ENCODE data around the gene ITGB2. TPM values are rescaled to one million over a fixed set of nuclear protein-coding genes. Genes with fewer than 3 reads are reported as not detected.

Gene ITGB2
- polyA plus RNA-seq, 1 of the 3 experiments (the other 2 are of a cell fraction): 0.77 TPM

GRCh38 chr21:44899768-44900558 lies 20.7 kb downstream of the ITGB2 start:
- Histone ChIP-seq H3K4me2 (no peak overlapping the region), H3K27ac (ENCODE audit: low read depth in 2 of 2, low read length in 1 of 2) (no peak overlapping the region), H3K79me2 (ENCODE audit: insufficient read depth) (no peaks in the 10 kb centered on the region), H3K36me3 (replicated peaks in 1 of 2; ENCODE audit: control insufficient read depth in 1 of 2, insufficient read depth in 2 of 2, low read length in 1 of 2) (no peaks in the 10 kb centered on the region), H3K27me3 (ENCODE audit: insufficient read depth) (peaks cover 8% of the 10 kb centered on the region; the same call in 1 of the 2 replicates), H3K9me3 (no peaks in the 10 kb centered on the region), H4K20me1 (ENCODE audit: insufficient read depth) (no peaks in the 10 kb centered on the region), H3K4me3 (ENCODE audit: low read depth in 2 of 2, low read length in 1 of 2) (no peak overlapping the region), H3K4me1 (ENCODE audit: control insufficient read depth in 1 of 2, insufficient read depth in 2 of 2, low read depth in 1 of 2, low read length in 1 of 2) (no peaks in the 10 kb centered on the region), H3K9ac (no peak overlapping the region), H3F3A (replicated peaks; ENCODE audit: insufficient read depth) (peaks cover 7% of the 10 kb centered on the region), H2AFZ (ENCODE audit: low read depth) (no peak overlapping the region), H3K9me2 (no peaks in the 10 kb centered on the region)
- CTCF ChIA-PET: no interaction called here
- TF ChIP-seq FOXM1 (IDR thresholded peaks at IDR 0.05; ENCODE audit: low read depth) (no peak), TAF1 (IDR thresholded peaks at IDR 0.05; ENCODE audit: borderline replicate concordance, low read depth, low read length) (no peak), POLR2AphosphoS5 (IDR thresholded peaks at IDR 0.05; ENCODE audit: low read depth, low read length) (no peak), MEF2A (IDR thresholded peaks at IDR 0.05; ENCODE audit: borderline replicate concordance, low read depth) (no peak), CTCF (IDR thresholded peaks at IDR 0.05) (no peak), TEAD4 (IDR thresholded peaks at IDR 0.05; ENCODE audit: borderline replicate concordance, insufficient read depth) (no peak), USF1 (IDR thresholded peaks at IDR 0.05; ENCODE audit: borderline replicate concordance, low read depth) (no peak), RAD21 (IDR thresholded peaks at IDR 0.05; ENCODE audit: low read length) (no peak), YY1 (IDR thresholded peaks at IDR 0.05; ENCODE audit: low read depth) (no peak), CHD2 (IDR thresholded peaks at IDR 0.05; ENCODE audit: low read length, partially characterized antibody) (no peak), GATA2 (CRISPR knock-in tag; IDR thresholded peaks at IDR 0.05) (no peak)
- TF ChIP-seq, protein P1, sequence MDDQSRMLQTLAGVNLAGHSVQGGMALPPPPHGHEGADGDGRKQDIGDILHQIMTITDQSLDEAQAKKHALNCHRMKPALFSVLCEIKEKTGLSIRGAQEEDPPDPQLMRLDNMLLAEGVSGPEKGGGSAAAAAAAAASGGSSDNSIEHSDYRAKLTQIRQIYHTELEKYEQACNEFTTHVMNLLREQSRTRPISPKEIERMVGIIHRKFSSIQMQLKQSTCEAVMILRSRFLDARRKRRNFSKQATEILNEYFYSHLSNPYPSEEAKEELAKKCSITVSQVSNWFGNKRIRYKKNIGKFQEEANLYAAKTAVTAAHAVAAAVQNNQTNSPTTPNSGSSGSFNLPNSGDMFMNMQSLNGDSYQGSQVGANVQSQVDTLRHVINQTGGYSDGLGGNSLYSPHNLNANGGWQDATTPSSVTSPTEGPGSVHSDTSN (IDR thresholded peaks at IDR 0.05): no peak
- TF ChIP-seq, protein P2, sequence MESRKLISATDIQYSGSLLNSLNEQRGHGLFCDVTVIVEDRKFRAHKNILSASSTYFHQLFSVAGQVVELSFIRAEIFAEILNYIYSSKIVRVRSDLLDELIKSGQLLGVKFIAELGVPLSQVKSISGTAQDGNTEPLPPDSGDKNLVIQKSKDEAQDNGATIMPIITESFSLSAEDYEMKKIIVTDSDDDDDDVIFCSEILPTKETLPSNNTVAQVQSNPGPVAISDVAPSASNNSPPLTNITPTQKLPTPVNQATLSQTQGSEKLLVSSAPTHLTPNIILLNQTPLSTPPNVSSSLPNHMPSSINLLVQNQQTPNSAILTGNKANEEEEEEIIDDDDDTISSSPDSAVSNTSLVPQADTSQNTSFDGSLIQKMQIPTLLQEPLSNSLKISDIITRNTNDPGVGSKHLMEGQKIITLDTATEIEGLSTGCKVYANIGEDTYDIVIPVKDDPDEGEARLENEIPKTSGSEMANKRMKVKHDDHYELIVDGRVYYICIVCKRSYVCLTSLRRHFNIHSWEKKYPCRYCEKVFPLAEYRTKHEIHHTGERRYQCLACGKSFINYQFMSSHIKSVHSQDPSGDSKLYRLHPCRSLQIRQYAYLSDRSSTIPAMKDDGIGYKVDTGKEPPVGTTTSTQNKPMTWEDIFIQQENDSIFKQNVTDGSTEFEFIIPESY (IDR thresholded peaks at IDR 0.05; ENCODE audit: borderline replicate concordance, low read depth): no peak
- WGBS (ENCODE audit: low lambda C conversion rate): 79% methylated on average over 25 of the region's 37 CpGs
- DNase-seq: no peak
- POLR2A ChIA-PET: no interaction called here
